Stimulated activated memory B cell treated with anti-CD40 and anti-IgM and Interleukin-4, amounts not matched to agents 10 μg/mL and 1 μg/mL and 100 μg/mL, for 72 hours (primary cell): ENCODE results near the gene LDB3.

Experiments
- ATAC-seq: fragments of 150-1000 bp; cut with Tn5 transposase; 2 replicates; pipeline ENCODE4 v1.10.0; 2021
- H3K27ac Mint-ChIP-seq: one replicate; pipeline ENCODE4 v1.8.0; 2022; ENCODE audit warnings: mild to moderate bottlenecking, mixed read lengths
- H3K27me3 Mint-ChIP-seq: one replicate; pipeline ENCODE4 v1.8.0; 2022; ENCODE audit warnings: mixed read lengths
- H3K36me3 Mint-ChIP-seq: one replicate; pipeline ENCODE4 v1.8.0; 2022; ENCODE audit warnings: mixed read lengths
- H3K4me1 Mint-ChIP-seq: one replicate; pipeline ENCODE4 v1.8.0; 2022; ENCODE audit warnings: mixed read lengths
- H3K4me3 Mint-ChIP-seq: one replicate; pipeline ENCODE4 v1.8.0; 2022; ENCODE audit warnings: mild to moderate bottlenecking, moderate library complexity, mixed read lengths
- H3K9me3 Mint-ChIP-seq: one replicate; pipeline ENCODE4 v1.8.0; 2022; ENCODE audit warnings: mixed read lengths

The LDB3 gene

DNA sequence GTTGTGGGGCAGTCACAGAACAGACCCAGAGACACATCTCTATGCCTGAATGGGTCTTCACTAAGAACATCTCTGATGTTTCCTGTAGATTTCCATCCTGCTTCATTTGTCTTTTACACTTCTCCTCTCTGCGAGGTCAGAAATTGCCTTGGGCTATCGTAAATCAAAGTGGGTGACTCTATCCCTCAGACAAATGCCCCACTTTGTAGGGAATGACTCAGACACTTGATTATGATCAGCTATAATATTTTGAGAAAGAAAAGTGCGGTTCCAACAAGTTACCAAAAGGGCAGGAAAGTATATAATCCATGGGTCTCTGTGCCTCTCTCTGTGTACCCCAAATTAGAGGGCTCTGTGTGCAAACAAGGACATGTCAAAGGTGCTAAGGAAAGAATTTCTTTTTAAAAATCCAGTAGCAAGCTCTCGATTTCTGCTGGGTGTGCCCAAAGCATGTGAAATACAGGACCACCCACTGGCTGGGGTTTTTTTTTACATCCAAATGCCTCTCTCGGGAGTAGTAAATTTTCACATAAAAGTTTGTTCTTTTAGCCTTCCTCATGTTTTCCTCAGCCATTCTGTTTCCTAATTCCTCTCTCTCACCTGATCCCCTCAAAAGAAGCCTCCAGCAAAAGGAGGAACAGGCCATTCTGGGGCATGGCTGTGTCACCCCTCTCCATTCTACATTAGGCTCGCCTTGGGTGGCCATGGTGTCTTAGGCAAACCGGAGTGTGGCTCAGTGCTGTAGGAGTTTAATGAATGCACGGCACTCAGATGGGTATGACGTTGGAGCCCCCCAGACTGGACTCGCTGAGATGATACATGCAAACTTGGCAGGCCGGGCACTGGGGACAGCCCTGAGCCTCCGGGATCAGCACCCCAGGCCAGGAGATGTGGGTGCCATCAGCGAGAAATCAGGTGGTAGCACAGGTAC lies 20.3 kb upstream of the LDB3 start:
- no peak overlapping the region for H3K4me3 Mint-ChIP-seq
- no peaks in the 10 kb centered on the region for H3K27me3 Mint-ChIP-seq
- H3K9me3 Mint-ChIP-seq, result no peaks in the 10 kb centered on the region
- H3K36me3 Mint-ChIP-seq, result no peaks in the 10 kb centered on the region
- no peak for ATAC-seq
- H3K4me1 Mint-ChIP-seq, result peaks cover 13% of the 10 kb centered on the region
- H3K27ac Mint-ChIP-seq, result no peak overlapping the region

DNA sequence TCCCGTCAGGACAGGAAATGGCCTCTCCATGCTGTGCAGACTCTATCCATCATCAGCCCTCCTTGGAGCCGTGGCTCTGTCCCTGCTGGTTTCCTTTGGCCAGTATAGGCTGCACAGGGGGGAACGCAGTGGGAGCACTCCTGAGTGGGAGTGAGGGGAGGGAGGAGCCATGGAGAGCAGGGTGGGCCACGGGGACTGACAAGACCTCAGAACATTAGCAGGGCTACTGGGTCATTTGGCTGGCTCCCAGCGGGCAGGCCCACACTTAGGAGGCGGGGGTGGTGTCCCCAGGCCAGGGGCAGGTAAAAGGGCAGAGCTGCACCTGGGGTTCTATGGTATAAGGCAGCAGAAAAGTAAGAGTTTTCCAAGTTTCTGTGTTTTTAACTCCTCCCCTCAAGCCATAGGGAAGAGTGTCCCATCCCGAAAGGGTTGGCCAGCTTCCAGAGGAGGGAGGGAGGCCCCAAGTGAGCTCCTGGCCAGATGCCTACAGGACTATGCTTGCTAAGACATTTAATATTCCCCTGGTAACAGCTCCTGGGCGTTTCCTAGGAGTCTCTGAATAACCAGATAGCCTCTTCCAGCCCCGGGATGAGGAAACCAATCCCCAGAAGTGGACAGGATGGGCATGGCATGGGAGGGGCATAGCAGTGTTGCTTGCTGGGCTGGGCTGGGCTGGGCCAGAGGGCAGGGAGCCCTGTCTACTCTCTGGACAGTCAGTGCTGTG lies 19.4 kb upstream of the LDB3 start:
- Mint-ChIP-seq H3K27me3 (no peaks in the 10 kb centered on the region), H3K9me3 (no peaks in the 10 kb centered on the region), H3K4me1 (peaks cover 4% of the 10 kb centered on the region), H3K27ac (no peak overlapping the region), H3K4me3 (no peak overlapping the region), H3K36me3 (no peaks in the 10 kb centered on the region)
- no peak for ATAC-seq

DNA sequence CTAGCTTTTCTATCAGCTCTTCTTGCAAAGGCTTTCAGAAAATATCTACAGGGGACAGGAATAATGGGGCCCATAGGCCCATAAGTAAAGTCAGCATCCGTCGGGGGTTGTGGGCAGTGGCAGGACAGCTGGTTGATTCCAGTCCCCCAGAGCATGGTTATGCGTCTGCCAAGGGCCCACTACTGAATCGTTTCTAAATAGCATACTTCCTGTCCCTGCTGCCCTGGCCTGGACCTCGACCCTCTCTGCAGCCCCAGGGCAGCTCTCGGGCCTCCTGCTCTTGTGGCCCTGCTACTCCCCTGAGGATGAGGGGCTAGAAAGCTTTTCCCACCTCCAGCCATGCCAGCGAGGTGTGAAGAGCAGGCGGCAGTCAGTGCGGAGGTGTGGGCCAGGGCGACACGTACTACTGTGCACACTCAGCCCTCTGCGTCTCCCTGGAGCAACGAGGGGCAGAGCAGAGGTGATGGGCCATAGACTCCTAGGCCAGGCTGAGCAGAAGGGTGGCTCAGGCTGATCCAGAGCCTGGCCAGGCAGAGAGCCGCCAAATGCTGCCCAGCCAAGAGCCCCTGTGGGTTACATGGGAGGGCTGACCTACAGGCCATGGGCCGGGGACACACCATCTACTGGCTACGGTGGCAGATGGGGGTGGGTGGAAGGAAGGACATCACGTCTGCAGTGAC lies 18.7 kb upstream of the LDB3 start:
- ATAC-seq, result no peak
- Mint-ChIP-seq H3K27me3 (no peaks in the 10 kb centered on the region), H3K4me3 (no peak overlapping the region), H3K9me3 (no peaks in the 10 kb centered on the region), H3K36me3 (no peaks in the 10 kb centered on the region), H3K27ac (no peak overlapping the region), H3K4me1 (no peaks in the 10 kb centered on the region)

DNA sequence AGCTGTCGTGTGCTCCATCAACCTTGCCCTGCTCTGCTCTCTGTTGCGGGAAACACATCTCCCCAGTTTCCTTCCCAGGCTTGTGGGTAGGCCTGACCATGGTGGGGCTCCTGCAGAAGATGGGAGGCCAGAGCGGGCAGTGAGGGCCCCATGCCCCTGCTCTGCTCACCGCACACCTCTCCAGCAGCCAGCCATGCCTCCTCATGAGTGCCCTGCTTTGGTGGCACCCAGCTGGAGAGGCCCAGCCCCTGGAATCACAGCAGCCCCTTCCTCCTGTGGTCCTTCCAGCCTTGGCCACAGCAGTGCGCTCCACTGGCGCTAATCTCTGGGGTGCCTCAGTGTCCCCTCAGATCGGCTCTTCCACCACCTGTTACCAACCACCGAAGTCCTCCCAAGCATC lies 18.2 kb upstream of the LDB3 start:
- Mint-ChIP-seq H3K9me3 (no peaks in the 10 kb centered on the region), H3K36me3 (no peaks in the 10 kb centered on the region), H3K4me1 (no peaks in the 10 kb centered on the region), H3K4me3 (no peak overlapping the region), H3K27ac (no peak overlapping the region), H3K27me3 (no peaks in the 10 kb centered on the region)
- ATAC-seq, result no peak

DNA sequence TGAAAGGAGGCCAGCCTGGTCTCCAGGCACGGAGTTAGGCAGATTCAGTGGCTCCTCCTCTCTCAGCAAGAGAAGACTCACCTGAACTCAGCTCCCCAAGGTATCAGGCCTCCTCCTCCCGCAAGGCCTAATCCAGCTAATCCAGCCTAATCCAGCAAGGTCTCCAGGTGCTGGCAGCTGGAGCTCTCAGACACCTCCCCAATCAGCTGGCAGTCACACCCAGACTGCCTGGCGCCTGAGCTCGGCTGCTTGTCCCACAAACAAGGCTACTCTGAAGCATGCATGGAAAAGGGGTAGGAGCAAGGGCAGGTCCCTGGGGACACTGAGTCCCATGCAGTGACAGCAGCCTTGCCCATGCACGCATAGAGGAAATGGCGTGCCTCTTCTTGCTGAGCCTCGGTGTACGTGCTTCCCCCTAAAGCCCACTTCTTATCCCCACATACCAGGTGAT lies 17.3 kb upstream of the LDB3 start:
- Mint-ChIP-seq H3K27ac (no peak overlapping the region), H3K9me3 (no peaks in the 10 kb centered on the region), H3K27me3 (no peaks in the 10 kb centered on the region), H3K4me1 (no peaks in the 10 kb centered on the region), H3K4me3 (no peak overlapping the region), H3K36me3 (no peaks in the 10 kb centered on the region)
- no peak for ATAC-seq

DNA sequence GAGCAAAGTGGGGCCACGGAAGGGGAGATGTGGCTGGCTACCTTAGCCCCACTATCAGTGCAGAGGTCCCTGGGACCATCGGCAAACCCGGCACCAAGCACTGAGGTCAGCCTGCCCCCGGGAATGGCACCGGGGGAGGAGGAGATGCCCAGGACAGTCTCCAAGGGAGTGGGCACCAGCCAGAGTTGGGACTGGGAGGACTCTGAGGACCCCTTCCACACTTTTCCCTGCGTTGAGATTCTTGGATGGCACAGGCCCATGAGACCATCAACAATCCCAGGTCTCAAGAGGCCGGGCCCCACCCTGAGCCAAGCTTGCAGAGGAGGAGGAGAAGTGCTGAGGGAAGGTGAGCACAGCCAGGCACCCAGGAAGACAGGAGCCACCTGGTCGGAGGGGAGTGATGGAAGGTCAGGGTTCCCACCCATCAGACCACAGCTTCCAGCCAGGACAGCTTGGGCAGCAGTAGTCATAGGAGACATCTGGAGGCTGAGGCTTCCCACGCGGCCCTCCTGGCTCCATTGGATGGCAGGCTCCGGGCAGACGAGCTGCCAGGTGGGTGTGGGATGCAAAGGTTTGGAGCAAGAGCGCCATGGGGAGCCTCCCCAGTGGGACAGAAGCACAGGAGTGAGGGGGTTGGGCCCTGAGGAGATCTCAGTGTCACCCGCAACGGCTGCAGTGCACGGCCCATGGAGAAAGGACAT lies 16.5 kb upstream of the LDB3 start:
- ATAC-seq, result no peak
- Mint-ChIP-seq H3K27ac (no peak overlapping the region), H3K36me3 (no peaks in the 10 kb centered on the region), H3K27me3 (no peaks in the 10 kb centered on the region), H3K4me1 (no peaks in the 10 kb centered on the region), H3K9me3 (no peaks in the 10 kb centered on the region), H3K4me3 (no peak overlapping the region)

DNA sequence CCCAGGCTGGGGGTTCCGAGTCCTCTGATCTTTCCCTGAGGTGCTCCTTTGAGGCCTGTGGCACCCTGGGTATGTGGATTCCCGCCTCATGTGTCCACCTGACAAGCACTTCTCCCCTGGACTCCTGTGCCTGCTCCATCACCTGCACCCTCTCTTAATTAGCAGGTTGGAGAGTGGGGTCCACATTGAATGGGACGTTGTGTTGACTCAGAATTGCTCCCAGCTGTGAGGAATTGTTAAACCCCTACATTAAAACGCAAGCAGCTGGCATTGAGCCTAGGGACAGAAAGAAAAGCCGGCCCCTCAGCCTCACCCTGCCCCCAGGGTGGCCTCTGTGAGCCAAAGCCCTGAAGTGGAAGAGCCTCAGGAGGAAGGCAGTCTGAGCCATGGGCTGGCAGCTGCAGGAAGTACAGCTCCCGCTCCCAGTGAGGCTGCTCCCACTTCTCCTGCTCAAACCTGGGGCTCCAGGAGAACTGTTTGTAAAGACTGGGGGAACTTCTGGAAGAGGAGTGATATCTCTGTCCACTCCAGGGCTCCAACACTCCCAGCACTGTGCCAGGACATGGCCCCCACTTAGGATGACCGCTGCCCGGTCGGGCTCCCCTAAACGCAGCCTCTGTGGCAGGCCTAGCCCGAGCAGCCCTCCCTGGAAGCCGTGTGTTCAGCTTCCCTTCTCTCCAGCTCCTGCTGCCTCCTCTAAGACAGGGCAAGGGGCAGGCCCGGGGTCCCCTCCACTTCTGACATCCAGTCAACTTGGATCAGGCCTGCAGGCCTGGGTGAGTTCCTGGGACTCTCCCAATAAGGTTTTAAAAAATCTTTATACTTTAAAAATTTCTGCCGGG lies 15.7 kb upstream of the LDB3 start:
- Mint-ChIP-seq H3K4me1 (no peaks in the 10 kb centered on the region), H3K27ac (no peak overlapping the region), H3K36me3 (no peaks in the 10 kb centered on the region), H3K27me3 (no peaks in the 10 kb centered on the region), H3K4me3 (no peak overlapping the region), H3K9me3 (no peaks in the 10 kb centered on the region)
- ATAC-seq, result no peak

DNA sequence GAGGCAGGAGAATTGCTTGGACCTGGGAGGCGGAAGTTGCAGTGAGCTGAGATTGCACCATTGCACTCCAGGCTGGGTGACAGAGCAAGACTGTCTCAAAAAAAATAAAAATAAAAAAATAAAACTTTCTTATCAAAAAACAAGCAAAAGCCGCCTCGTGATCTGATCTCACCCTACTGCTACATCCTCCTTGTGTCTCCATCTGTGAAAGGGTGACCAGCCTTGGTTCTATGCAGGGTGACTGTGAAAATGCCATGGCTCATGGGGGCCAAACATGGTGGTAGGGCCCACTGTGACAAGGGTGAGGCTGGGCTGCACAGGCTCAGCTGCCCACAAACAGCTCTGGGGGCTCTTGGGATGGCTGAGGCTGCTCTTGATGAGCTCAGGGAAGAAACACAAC lies 14.9 kb upstream of the LDB3 start:
- no peak overlapping the region for H3K27ac Mint-ChIP-seq
- H3K36me3 Mint-ChIP-seq, result no peaks in the 10 kb centered on the region
- no peaks in the 10 kb centered on the region for H3K9me3 Mint-ChIP-seq
- no peak for ATAC-seq
- no peaks in the 10 kb centered on the region for H3K27me3 Mint-ChIP-seq
- H3K4me3 Mint-ChIP-seq, result no peak overlapping the region
- no peaks in the 10 kb centered on the region for H3K4me1 Mint-ChIP-seq

DNA sequence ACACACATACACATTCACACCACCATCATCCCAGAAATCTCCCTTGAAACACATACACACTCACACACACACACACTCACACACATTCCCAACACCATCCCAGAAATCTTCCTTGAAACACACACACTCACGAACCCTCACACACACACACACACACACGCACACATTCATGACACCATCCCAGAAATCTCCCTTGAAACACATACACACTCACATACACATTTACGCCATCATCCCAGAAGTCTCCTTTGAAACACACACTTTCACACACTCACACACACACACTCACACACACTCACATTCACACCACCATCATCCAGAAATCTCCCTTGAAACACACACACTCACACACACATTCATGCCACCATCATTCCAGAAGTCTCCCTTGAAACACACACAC lies 14.3 kb upstream of the LDB3 start:
- ATAC-seq, result no peak

DNA sequence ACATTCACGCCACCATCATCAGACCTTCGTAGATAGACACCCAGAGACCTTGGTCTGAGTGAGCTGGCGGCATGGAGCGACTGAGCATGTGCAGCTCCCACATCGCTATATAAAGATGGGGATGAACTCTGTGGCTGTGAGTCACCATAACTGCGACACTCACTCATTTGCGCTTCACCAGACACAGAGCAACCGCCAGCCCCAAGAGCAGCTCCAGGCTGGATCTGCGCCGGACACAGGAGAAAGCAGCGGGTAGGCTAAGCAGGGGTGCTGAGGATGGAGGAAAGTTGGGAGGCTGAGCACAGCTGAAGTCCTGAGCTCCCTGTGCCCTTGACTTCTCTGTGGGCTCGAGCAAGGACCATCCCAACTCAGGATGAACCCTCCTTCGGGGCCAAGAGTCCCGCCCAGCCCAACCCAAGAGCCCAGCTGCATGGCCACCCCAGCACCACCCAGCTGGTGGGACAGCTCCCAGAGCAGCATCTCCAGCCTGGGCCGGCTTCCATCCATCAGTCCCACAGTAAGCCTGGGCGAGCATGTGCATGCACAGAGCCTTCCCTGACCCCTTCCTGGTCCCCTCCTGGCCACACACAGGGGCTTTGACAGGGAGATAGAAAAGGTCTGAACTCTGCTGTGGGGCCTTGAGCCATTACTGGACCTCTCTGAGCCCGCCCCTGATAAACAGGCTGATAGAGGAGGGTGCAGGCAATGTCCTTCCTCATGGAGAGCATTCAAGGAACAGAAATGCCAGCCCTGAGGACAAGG lies 13.7 kb upstream of the LDB3 start, which contains the start of gene OPN4:
TSS of gene OPN4 (plus strand) at position 137 of the 762 bp plus-strand sequence. CDS start at position 374, 237 bp downstream.
- no peak within 1 kb of the TSS for H3K27ac Mint-ChIP-seq
- no peak for ATAC-seq
- H3K4me1 Mint-ChIP-seq, result no peaks in the 10 kb centered on the region
- H3K4me3 Mint-ChIP-seq, result no peak within 1 kb of the TSS
- no peaks in the 10 kb centered on the region for H3K27me3 Mint-ChIP-seq
- H3K9me3 Mint-ChIP-seq, result no peaks in the 10 kb centered on the region
- H3K36me3 Mint-ChIP-seq, result no peaks in the 10 kb centered on the region

More for the DNA sequence above, 14.3 kb upstream of the LDB3 start:
- Mint-ChIP-seq H3K4me1 (no peaks in the 10 kb centered on the region), H3K27ac (no peak overlapping the region), H3K4me3 (no peak overlapping the region), H3K36me3 (no peaks in the 10 kb centered on the region), H3K9me3 (no peaks in the 10 kb centered on the region), H3K27me3 (no peaks in the 10 kb centered on the region)

DNA sequence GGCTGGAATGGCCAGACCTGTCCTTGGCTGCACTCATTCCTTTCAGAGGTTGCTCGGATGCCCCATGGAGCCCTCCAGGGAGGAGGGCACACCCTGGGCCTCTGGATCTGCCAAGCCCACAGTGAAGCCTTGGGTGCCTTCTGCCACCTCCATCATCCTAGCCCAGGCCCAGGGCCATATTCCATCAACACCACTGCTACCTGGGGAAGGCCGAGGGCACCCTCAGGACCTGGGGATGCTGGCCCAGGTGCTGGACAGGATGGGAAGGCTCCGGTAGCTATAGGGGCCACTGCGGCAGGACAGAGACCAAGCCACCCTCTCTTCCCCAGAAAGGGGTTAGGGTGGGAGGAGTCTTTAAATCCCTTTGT lies 13.2 kb upstream of the LDB3 start:
- Mint-ChIP-seq H3K4me1 (no peaks in the 10 kb centered on the region), H3K9me3 (no peaks in the 10 kb centered on the region), H3K27me3 (no peaks in the 10 kb centered on the region)

DNA sequence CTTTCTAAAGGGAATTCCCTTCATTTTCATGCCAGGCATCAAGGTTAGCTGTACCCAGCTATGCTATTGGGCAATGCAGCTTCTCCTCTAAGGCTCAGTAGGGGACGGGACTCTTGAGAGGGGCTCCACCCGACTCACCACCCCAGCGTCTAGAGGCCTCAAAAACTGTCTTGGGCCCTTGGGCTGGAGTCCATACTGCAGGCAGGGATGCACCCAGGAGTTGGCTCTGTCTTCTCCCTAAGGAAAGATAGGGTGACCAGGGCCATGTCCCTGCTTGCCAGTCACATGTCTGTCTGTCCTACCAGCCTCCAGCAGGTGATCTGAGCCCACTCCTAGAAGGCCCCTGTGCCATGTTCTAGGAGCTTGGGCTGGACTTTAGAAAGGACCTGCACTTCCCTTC lies 12.7 kb upstream of the LDB3 start:
- Mint-ChIP-seq H3K36me3 (no peaks in the 10 kb centered on the region), H3K4me3 (no peak overlapping the region), H3K4me1 (no peaks in the 10 kb centered on the region), H3K27ac (no peak overlapping the region), H3K27me3 (no peaks in the 10 kb centered on the region), H3K9me3 (no peaks in the 10 kb centered on the region)
- ATAC-seq, result no peak

More for the DNA sequence above, 13.2 kb upstream of the LDB3 start:
- Mint-ChIP-seq H3K27ac (no peak overlapping the region), H3K4me3 (no peak overlapping the region), H3K36me3 (no peaks in the 10 kb centered on the region)
- no peak for ATAC-seq

DNA sequence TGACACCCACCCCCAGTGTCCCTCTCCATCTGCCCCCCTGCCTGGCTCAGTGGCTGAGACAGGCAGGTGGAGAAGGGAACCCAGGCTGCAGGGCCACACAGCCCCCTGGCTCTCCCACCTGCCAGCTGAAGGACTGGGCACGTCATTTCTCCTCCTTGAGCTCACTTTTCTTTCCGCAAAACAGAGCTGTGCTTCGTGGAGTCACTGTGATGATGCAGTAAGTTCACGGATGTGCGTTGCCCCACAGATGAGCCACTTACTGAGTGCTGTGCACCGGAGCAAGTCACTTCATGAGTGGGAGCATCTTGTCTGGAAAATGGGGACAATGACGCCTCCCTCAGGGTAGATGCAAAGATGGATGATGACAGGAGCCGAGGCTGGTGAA lies 11.3 kb upstream of the LDB3 start:
- Mint-ChIP-seq H3K36me3 (no peaks in the 10 kb centered on the region), H3K27me3 (no peaks in the 10 kb centered on the region), H3K27ac (no peak overlapping the region), H3K9me3 (no peaks in the 10 kb centered on the region), H3K4me1 (no peaks in the 10 kb centered on the region), H3K4me3 (no peak overlapping the region)
- ATAC-seq, result no peak
